Natural killer cell (primary cell): Measurements from ENCODE around the gene CHST11. TPM values are rescaled to one million over a fixed set of nuclear protein-coding genes. Genes with fewer than 3 reads are reported as not detected.
A peak's percentile ranks its signal among the peaks of the same experiment; 100 is the strongest.

Source experiments
- ATAC-seq, 3 donors: fragments of 150-1000 bp in 2 of 3; fragments of 200-7000 bp in 1 of 3; cut with Tn5 transposase; 1 replicate in 1 of 3; 2 replicates in 2 of 3; pipeline ENCODE4 v1.10.0; 2021; ENCODE audit warnings: mild to moderate bottlenecking in 2 of 3, moderate library complexity in 2 of 3
- DNase-seq, 2 donors: peaks; one replicate each; pipeline versions ENCODE4 v3.0.0 to v3.0.0-alpha.2; 2013 to 2021; ENCODE audit warnings: mixed read lengths in 1 of 2
- H3K27ac ChIP-seq: one replicate; pipeline ENCODE4 v1.5.1; 2013; ENCODE audit warnings: mild to moderate bottlenecking, low read length
- H3K27me3 ChIP-seq: one replicate; pipeline ENCODE4 v1.6.1; 2013; ENCODE audit warnings: low read length; ENCODE audit not compliant: control insufficient read depth, insufficient read depth
- H3K36me3 ChIP-seq: one replicate; pipeline ENCODE4 v1.6.1; 2013; ENCODE audit warnings: low read length; ENCODE audit not compliant: control insufficient read depth, insufficient read depth
- H3K4me1 ChIP-seq: one replicate; pipeline ENCODE4 v1.6.1; 2013; ENCODE audit warnings: low read length; ENCODE audit not compliant: control insufficient read depth, insufficient read depth
- H3K4me3 ChIP-seq: one replicate; pipeline ENCODE4 v1.5.1; 2013; ENCODE audit warnings: low read length
- H3K9me3 ChIP-seq: one replicate; pipeline ENCODE4 v1.6.1; 2013; ENCODE audit warnings: low read length; ENCODE audit not compliant: control insufficient read depth, insufficient read depth
- H3K27ac Mint-ChIP-seq, 2 donors: one replicate each; pipeline ENCODE4 v1.8.0; 2022; ENCODE audit warnings: mild to moderate bottlenecking in 2 of 2, mixed read lengths in 2 of 2, moderate library complexity in 1 of 2
- H3K27me3 Mint-ChIP-seq, 2 donors: one replicate each; pipeline ENCODE4 v1.8.0; 2022; ENCODE audit warnings: low read depth in 2 of 2, mixed read lengths in 2 of 2
- H3K36me3 Mint-ChIP-seq: one replicate; pipeline ENCODE4 v1.8.0; 2022; ENCODE audit warnings: mixed read lengths
- H3K4me1 Mint-ChIP-seq, 2 donors: one replicate each; pipeline ENCODE4 v1.8.0; 2022; ENCODE audit warnings: mixed read lengths in 2 of 2
- H3K4me3 Mint-ChIP-seq: one replicate; pipeline ENCODE4 v1.8.0; 2022; ENCODE audit warnings: mild to moderate bottlenecking, moderate library complexity, mixed read lengths
- H3K9me3 Mint-ChIP-seq, 2 donors: one replicate each; pipeline ENCODE4 v1.8.0; 2022; ENCODE audit warnings: mixed read lengths in 2 of 2
- WGBS: methylation state at CpG from one replicate; pipeline ENCODE4 v1.1.7; 2013; ENCODE audit warnings: missing lambda C conversion rate; ENCODE audit not compliant: insufficient coverage; 5-methylcytosine and 5-hydroxymethylcytosine counted together
- intact Hi-C: fragments of 100-400 bp; cut with micrococcal nuclease; formaldehyde crosslinking; loops from one replicate; pipeline ENCODE4 v1.14.2; 2022
- total RNA-seq, 4 donors: library from RNA; stranded (reverse); fragments of 120-200 nt in 1 of 4; gene quantifications; one replicate each; pipeline versions ENCODE4 v1.2.3 to v1.2.4, GENCODE V29; 2013 to 2022
- TF ChIP-seq, protein P1 (sequence below): fragments of 200-600 bp; IDR thresholded peaks from one replicate; pipeline ENCODE4 v1.8.0; 2022; ENCODE audit warnings: antibody characterized with exemption

The CHST11 gene
- total RNA-seq, 3 donors from 2014 or later (not counting 1 experiment from before 2014, with no cell fraction given), result 85.3 to 118 (median 96.1) TPM

DNA sequence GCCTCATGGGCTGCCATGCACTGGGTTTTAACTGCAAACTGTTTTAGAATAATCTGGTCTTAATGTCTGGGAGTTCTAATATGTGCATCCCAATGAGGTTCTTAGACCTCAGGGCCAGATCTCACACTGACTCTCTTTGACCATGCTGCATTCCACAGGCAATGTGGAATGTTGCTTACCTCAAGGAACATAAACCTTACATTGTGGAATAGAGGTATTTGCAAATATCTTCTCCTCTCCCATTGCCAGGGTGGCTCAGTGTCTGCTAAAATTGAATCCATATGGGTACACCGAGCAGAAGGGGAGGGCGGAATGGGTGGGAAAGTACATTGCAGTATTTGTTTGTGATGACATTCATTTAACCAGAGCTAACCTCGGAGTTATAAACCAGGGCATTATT lies 78.6 kb downstream of the CHST11 start:
- TF ChIP-seq, protein P1, sequence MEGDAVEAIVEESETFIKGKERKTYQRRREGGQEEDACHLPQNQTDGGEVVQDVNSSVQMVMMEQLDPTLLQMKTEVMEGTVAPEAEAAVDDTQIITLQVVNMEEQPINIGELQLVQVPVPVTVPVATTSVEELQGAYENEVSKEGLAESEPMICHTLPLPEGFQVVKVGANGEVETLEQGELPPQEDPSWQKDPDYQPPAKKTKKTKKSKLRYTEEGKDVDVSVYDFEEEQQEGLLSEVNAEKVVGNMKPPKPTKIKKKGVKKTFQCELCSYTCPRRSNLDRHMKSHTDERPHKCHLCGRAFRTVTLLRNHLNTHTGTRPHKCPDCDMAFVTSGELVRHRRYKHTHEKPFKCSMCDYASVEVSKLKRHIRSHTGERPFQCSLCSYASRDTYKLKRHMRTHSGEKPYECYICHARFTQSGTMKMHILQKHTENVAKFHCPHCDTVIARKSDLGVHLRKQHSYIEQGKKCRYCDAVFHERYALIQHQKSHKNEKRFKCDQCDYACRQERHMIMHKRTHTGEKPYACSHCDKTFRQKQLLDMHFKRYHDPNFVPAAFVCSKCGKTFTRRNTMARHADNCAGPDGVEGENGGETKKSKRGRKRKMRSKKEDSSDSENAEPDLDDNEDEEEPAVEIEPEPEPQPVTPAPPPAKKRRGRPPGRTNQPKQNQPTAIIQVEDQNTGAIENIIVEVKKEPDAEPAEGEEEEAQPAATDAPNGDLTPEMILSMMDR, result no peak
- no peaks in the 10 kb centered on the region for H3K9me3 Mint-ChIP-seq
- Histone ChIP-seq H3K36me3 (no peaks in the 10 kb centered on the region), H3K27ac (no peak overlapping the region), H3K4me3 (no peak overlapping the region), H3K4me1 (peaks cover 15% of the 10 kb centered on the region), H3K27me3 (no peaks in the 10 kb centered on the region), H3K9me3 (no peaks in the 10 kb centered on the region)
- H3K27ac Mint-ChIP-seq, result peak overlapping the region; percentile 41 to 75
- intact Hi-C loops, result no loop called here
- no peak for ATAC-seq
- H3K4me1 Mint-ChIP-seq, result peaks cover 92 to 93% of the 10 kb centered on the region in 2 donors
- 100% methylated on average over 1 of the region's 3 CpGs for WGBS
- no peak overlapping the region for H3K4me3 Mint-ChIP-seq
- DNase-seq, result no peak
- H3K27me3 Mint-ChIP-seq, result no peaks in the 10 kb centered on the region
- no peaks in the 10 kb centered on the region for H3K36me3 Mint-ChIP-seq

DNA sequence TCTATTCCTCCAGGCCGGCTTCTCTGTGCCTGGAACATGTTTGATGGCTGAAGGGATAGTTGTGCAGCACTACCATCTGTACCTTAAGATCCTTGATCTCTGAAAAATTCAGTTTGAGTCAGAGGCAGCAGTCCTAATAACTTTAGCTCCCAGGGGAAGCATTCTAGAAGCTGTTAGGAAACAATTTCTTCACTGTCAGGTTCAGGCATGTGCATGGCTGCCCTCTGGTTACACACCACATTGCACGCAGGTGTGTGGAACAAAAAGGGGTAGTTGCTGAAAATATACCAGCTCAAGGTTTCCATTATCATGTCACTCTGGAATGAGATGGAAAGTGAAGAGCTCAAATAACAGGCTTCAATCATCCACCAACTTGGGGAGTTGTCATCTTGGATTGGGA lies 80.1 kb downstream of the CHST11 start:
- Histone ChIP-seq H3K27ac (no peak overlapping the region), H3K27me3 (no peaks in the 10 kb centered on the region), H3K4me1 (peaks cover 15% of the 10 kb centered on the region), H3K36me3 (no peaks in the 10 kb centered on the region), H3K9me3 (no peaks in the 10 kb centered on the region), H3K4me3 (no peak overlapping the region)
- Mint-ChIP-seq H3K27ac (peak overlapping the region; percentile 1 to 7), H3K9me3 (no peaks in the 10 kb centered on the region), H3K4me1 (peaks cover 89 to 93% of the 10 kb centered on the region in 2 donors), H3K27me3 (no peaks in the 10 kb centered on the region), H3K36me3 (no peaks in the 10 kb centered on the region), H3K4me3 (no peak overlapping the region)
- DNase-seq (no peak), ATAC-seq (no peak)
- TF ChIP-seq, protein P1, result no peak
- intact Hi-C loops, result loop anchor here (2.0 kb wide), 1 partner anchor 14 kb away; no protein-coding TSS in a partner anchor
- WGBS, result no CpG with 5 or more reads among the region's 2 CpGs

DNA sequence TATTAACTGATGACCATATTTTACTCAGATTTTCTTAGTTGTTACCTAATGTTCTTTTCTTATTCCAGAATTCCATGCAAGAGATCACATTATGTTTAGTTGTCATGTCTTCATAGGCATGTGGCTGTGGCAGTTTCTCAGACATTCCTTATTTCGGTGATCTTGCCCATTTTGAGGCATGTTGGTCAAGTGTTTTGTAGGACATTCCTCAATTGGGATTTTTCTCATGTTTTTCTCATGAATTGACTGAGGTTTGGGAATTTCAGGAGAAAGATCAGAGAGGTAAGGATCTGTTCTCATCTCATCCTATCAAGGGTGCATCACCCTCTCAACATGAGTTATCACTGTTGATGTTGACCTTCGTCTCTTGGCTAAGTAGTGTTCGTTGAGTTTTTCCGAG lies 81.3 kb downstream of the CHST11 start:
- Histone ChIP-seq H3K4me3 (no peak overlapping the region), H3K9me3 (no peaks in the 10 kb centered on the region), H3K27ac (no peak overlapping the region), H3K4me1 (peaks cover 12% of the 10 kb centered on the region), H3K27me3 (no peaks in the 10 kb centered on the region), H3K36me3 (no peaks in the 10 kb centered on the region)
- H3K36me3 Mint-ChIP-seq, result no peaks in the 10 kb centered on the region
- no peaks in the 10 kb centered on the region for H3K9me3 Mint-ChIP-seq
- H3K27me3 Mint-ChIP-seq, result no peaks in the 10 kb centered on the region
- DNase-seq, result no peak
- 100% methylated on average over 1 of the region's 4 CpGs for WGBS
- TF ChIP-seq, protein P1, result no peak
- peak overlapping the region; percentile 39 to 64 for H3K27ac Mint-ChIP-seq
- ATAC-seq, result no peak
- intact Hi-C loops, result no loop called here
- peaks cover 86 to 90% of the 10 kb centered on the region in 2 donors for H3K4me1 Mint-ChIP-seq
- H3K4me3 Mint-ChIP-seq, result no peak overlapping the region

DNA sequence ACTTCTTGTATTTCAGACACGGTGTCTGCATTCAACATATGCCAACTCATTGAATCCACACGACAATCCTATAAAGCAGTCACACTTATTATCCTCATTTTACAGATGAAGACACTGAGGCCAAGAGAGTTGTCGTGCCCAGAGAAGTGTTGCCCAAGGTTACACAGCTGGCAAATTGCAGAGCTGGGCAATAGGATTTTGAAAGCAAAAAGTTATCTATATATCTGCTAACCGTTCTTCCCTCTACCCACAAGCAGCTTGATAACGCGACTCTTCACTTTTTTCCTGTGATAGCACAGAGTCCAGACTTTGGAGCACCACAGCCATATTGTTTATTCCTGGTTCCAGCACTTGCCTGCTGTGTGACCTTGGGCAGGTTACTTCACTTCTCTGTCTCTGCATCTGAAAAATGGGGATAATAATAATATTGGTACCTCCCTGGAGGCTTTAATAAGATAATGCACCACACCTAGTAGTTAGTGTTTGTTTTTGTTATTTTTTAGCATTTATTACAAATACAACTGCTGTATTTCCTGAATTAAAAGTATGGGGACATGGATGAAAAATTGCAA lies 82.2 kb downstream of the CHST11 start:
- intact Hi-C loops, result no loop called here
- H3K36me3 ChIP-seq, result no peaks in the 10 kb centered on the region
- no peak overlapping the region for H3K4me3 Mint-ChIP-seq
- whole genome bisulfite sequencing, result 81% methylated on average over 6 of the region's 6 CpGs
- peaks cover 80 to 90% of the 10 kb centered on the region in 2 donors for H3K4me1 Mint-ChIP-seq
- H3K4me3 ChIP-seq, result no peak overlapping the region
- TF ChIP-seq, protein P1, result no peak
- H3K27ac Mint-ChIP-seq, result peak overlapping the region; percentile 53 to 64
- no peaks in the 10 kb centered on the region for H3K27me3 ChIP-seq
- no peaks in the 10 kb centered on the region for H3K36me3 Mint-ChIP-seq
- H3K9me3 Mint-ChIP-seq, result no peaks in the 10 kb centered on the region
- DNase-seq, result no peak
- H3K4me1 ChIP-seq, result peaks cover 8% of the 10 kb centered on the region
- ATAC-seq, result no peak
- H3K27me3 Mint-ChIP-seq, result no peaks in the 10 kb centered on the region
- H3K27ac ChIP-seq, result no peak overlapping the region
- no peaks in the 10 kb centered on the region for H3K9me3 ChIP-seq
